Measurements from ENCODE around the gene NUB1.

The NUB1 gene

GRCh38 chr7:151315038-151315655, 26.5 kb upstream of the NUB1 start:
- peak; percentile 55 to 67 for DNase-seq

DNA sequence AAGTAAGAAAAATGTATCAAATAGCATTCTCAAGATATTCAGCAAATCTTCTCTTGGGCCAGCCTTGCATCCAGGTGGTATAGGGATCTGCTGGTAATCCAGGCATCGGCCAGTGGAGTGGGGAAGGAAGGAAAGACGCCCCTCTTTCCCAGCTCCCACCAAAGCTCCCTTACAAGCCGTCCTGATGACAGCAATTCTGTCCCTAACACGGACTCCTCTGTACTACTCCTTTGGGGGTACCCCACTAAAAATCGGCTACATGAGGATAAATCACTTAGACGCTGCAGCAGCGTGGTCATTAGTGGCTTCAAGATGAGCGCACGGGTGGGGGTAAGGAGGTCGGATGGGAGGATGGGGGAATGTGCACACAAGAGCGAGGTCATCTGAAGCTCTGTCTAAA, 24.7 kb upstream of the NUB1 start:
- DNase-seq = no peak

DNA sequence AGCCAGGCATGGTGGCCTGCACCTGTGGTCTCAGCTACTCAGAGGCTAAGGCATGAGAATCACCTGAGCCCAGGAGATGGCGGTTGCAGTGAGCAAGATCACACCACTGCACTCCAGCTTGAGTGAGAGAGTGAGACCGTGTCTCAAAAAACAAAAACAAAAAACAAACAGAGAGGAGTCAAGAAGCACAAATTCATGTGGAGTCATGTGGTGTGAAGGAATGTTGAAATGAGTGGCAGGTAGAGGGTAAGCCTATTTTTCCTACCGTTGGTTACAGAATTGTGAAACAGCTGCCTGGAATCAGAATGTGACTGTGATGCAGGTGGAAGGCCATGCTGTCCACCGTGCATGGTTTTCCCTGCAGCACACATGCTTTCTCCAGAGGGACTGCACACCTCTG, 23.7 kb upstream of the NUB1 start:
- DNase-seq = no peak

DNA sequence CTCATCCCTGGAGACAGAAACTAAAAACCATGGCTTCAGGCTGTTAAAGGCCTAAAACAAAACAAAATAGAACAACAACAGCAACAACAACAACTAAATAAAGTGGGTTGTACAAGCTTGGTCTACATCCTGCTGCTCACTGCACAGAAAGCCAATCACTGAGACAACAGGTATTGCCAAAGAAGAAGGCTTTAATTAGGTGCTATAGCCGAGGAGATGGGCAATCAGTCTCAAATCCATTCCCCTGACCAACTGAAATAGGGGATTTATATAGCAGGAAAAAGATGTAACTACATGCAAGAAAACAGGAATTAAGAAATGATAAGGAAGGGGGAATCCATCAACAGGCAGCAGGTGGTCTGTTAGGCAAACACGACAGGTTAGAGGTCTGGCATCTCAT, 22.4 kb upstream of the NUB1 start:
- DNase-seq = no peak

DNA sequence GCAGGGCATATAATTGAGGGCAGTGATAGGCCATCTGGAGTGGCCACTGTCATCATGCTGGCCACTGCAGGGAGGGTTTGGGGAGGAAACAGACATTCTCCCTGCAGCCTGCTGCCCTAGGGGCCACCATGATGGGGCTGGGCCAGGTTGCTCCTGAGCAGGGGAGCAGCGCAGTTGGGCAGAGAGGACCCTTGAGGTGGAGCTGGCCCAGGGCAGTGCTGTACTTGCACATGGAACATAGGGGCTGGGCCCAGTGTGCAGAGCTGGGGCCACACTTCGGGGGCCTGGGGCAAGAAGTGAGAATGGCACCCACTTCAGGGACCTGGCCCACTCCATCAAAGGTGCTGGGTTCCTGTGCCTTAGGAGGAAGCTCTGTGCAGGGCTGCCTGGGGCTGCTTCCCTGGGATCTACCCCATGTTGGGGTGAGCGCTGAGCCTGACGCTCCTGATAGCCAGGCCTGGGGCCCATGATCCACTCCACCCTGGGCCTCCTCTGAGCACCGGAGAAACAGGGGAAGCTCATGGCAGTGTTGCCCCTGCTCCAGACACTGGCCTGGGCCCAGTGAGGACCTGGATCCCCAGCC, 21.3 kb upstream of the NUB1 start:
- DNase-seq = no peak

GRCh38 chr7:151321341-151321740, 20.3 kb upstream of the NUB1 start:
- DNase-seq = no peak

DNA sequence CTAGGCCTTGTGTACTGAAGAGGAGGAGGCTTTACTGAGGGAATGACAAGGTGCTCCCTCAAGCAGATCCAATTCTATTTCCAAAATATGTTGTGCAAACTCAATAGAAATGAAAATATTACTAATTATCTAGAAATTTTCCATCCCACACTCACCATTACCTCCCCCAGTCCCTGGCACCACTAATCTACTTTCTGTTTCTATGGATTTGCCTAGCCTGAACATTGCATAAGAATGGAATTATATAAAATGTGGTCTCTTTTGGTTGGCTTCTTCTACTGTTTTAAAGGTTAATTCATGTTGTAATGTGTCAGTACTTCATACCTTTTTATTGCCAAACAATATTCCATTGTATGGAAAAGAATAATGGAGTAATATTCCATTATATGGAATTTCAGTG, 18.7 kb upstream of the NUB1 start:
- no peak for DNase-seq

GRCh38 chr7:151327022-151327421, 14.6 kb upstream of the NUB1 start:
- DNase-seq = no peak

- DNase-seq = no peak
Observed at GRCh38 chr7:151327659-151328058, 14.0 kb upstream of the NUB1 start.

DNA sequence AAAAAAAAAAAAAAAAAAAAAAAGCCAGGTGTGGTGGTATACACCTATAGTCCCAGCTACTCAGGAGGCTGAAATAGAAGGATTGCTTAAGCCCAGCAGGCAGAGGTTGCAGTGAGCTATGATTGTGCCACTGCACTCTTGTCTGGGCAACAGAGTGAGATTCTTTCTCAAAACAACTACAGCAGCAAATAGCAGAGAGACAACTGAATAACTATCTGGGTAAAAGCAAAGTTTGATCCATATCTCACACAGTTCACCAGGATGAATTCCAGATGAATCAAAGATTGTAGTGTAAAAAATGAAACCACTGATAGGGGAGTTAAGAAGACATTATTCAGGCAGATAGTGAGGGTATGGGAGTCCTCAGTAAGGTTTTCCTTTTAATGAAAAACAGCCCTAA, 11.4 kb upstream of the NUB1 start:
- no peak for DNase-seq

GRCh38 chr7:151330661-151331060, 11.0 kb upstream of the NUB1 start:
- no peak for DNase-seq

DNA sequence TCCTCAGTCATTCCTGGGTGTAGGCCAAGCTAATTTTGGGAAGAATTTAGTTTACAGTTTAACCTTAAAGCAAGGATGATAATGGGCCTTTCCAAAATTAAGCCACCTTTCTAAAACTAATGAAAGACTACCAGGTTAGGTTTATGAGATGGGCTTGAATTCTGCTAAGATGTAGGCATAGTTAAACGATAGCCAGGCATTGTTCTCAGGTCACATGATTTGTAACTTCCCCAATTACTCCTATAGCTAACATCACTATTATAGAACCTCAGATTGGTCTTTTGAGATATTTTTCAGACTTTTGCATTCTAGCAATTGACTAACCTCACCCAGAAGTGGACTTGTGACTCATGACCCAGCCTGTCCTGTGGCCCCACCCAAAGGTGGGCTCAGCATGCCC, 7.0 kb upstream of the NUB1 start:
- no peak for DNase-seq

- DNase-seq = no peak
Observed at GRCh38 chr7:151336027-151336708, 5.4 kb upstream of the NUB1 start.

DNA sequence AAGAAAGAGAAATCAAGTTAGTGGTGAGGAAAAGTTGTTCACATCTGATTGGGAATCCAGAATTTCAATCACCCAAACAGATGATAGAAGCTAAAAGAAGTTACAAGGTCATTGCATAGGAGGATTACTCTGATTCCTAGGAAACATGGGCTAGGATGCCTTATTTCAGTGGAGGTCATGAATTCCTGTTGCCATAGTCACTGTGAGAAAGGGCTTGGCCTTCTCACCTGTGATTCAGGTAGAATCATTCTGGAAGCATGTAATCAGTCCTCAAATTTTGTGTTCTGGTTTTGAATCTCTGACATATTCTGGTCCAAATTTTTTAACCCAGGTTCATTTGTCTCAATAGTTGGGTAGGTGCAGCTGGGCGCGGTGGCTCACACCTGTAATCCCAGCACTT, 4.3 kb upstream of the NUB1 start:
- no peak for DNase-seq

GRCh38 chr7:151338809-151339208, 2.8 kb upstream of the NUB1 start:
- no peak for DNase-seq

GRCh38 chr7:151339651-151340382, 1.8 kb upstream of the NUB1 start:
- no peak for DNase-seq

DNA sequence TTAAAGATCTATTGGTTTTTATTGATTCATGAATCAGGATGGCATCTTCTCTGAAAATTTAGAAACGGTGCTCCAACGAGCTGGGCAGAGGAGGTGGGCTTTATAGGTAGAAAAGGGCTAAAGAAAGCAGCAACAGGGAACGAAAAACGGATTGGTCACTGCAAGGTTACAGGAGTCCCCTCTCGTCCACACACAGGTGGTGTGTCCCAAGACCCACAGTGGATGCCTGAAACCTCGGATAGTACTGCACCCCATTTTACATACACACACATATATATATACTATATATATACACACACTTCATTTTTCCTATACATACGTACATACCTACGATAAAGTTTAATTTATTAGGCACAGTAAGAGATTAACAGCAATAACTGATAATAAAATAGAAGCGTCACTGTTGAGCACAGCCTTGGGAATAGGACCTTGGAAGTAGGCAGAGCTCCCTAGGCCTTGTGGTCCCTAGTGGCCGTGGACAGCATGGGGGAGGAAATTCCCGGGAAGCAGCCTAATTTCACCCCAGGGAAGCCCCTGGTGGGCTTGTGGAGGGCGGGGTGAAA, 737 bp upstream of the NUB1 start:
- DNase-seq = no peak

- DNase-seq = no peak
Observed at GRCh38 chr7:151342102-151342646, 562 bp downstream of the NUB1 start.

DNA sequence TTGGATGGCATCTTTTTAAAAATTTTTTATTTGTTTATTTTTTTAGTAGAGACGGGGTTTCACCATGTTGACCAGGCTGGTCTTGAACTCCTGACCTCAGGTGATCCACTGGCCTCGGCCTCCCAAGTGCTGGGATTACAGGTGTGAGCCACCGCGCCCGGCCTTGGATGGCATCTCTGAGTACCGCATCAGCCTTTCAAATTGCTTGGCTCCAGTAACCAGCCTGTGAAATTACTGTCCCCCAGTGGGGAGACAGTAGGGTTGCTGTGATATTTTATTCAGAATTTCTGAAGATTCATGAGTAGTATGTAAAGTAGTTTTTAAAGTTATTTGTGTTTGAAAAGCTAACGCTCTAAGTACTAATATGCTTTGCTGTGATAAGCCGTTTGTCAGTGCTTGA, 1.2 kb downstream of the NUB1 start:
- no peak for DNase-seq

GRCh38 chr7:151343516-151343915, 1.9 kb downstream of the NUB1 start:
- no peak for DNase-seq

DNA sequence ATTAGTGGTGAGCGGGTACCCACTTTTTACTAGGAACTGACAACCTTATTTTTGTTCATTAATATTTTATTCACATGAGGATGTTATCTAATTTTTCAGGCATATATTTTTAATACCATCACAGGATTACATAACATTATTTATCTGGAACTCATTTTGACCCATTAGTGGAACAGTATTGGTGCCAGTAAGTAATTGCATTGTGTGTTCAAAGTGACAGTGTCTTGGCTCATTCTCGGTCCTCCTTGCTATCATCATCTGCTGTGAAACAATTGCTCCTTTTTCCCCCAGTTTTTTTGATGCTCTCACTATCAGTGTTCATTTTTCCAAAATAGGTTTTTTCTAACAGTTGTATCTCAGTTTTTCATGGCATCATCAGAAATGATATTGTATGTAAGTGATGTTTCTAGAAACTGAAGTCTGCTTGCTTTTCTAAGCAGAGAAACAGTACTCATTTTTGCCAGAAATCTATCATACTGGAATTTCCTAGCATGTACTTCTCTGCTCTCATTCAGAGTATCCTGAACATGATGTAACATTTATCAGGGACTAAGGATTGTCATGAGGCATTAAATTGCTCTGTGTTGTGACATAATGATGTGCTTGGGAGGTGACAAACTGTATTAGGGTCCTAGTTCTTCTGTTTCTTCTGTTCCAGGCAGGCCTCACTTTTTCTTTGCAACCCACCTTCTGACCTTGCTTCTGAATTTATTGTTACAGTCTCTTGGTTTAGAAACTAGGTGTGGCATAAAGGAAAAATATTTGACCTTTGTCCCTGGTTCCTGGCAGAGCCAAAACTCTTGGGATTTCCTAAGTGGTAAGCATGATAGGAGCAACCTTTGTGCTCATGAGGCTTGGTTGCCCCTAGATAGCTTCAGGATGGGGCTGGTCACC, 4.2 kb downstream of the NUB1 start:
- DNase-seq = no peak

DNA sequence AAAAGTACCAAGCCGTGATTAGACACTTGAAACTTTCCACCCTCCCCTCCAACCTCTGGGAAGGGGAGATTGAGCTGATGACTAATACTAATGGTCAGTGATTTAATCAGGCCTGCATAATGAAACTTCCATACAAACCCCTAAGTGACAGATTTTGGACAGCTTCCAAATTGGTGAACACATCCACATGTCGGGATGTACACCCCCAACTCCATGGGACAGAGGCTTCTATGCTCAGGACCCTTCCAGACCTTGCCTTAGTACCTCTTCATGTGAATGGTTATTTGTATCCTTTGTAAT, 4.8 kb downstream of the NUB1 start:
- DNase-seq = no peak

DNA sequence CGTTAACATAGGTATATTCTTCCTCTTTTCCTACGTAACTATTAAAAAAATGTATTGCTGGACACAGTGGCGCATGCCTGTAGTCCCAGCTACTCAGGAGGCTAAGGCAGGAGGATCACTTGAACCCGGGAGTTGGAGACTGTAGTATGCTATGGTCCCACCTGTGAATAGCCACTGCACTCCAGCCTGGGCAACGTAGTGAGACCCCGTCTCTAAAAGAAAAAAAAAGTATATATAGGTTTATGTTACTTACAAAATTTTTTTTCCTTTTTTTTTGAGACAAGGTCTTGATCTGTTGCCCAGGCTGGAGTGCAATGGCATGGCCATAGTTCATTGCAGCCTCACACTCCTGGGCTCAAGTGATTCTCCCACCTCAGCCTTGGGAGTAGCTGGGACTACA, 5.6 kb downstream of the NUB1 start:
- DNase-seq = no peak
